H9 (cell line): ENCODE data around the gene GPBP1L1. TPM values are rescaled to one million over a fixed set of nuclear protein-coding genes. Genes with fewer than 3 reads are reported as not detected.

Source experiments
- DNase-seq: peaks from one replicate; pipeline ENCODE4 v3.0.0-alpha.2; 2017
- H2AFZ ChIP-seq: one replicate; pipeline ENCODE4 v1.6.1; 2013; ENCODE audit warnings: mild to moderate bottlenecking, low read length, control low read depth, moderate library complexity
- H2AK5ac ChIP-seq: 2 replicates; pipeline ENCODE4 v1.6.1; 2013; ENCODE audit warnings: low read length, control low read depth, mixed read lengths; ENCODE audit not compliant: insufficient read length
- H2BK120ac ChIP-seq: one replicate; pipeline ENCODE4 v1.6.1; 2013; ENCODE audit warnings: low read depth, mild to moderate bottlenecking, low read length, control low read depth, inconsistent platforms; ENCODE audit not compliant: poor library complexity, severe bottlenecking
- H2BK12ac ChIP-seq: 2 replicates; pipeline ENCODE4 v1.6.1; 2013; ENCODE audit warnings: low read length, control low read depth, mixed read lengths, low read depth; ENCODE audit not compliant: insufficient read length
- H2BK15ac ChIP-seq: 2 replicates; pipeline ENCODE4 v1.6.1; 2013; ENCODE audit warnings: low read depth, low read length, control low read depth
- H2BK20ac ChIP-seq: one replicate; pipeline ENCODE4 v1.6.1; 2013; ENCODE audit warnings: low read depth, mild to moderate bottlenecking, low read length, control low read depth, inconsistent platforms; ENCODE audit not compliant: poor library complexity, severe bottlenecking
- H2BK5ac ChIP-seq: 2 replicates; pipeline ENCODE4 v1.6.1; 2013; ENCODE audit warnings: low read length, control low read depth, mixed read lengths; ENCODE audit not compliant: insufficient read length
- H3K14ac ChIP-seq: 2 replicates; pipeline ENCODE4 v1.6.1; 2013; ENCODE audit warnings: low read length, control low read depth; ENCODE audit not compliant: insufficient read depth
- H3K18ac ChIP-seq: 2 replicates; pipeline ENCODE4 v1.6.1; 2013; ENCODE audit warnings: low read depth, mild to moderate bottlenecking, mixed read lengths, low read length, control low read depth; ENCODE audit not compliant: insufficient read length
- H3K23ac ChIP-seq: 2 replicates; pipeline ENCODE4 v1.6.1; 2013; ENCODE audit warnings: low read length, control low read depth, mixed read lengths, low read depth; ENCODE audit not compliant: insufficient read length
- H3K23me2 ChIP-seq: 2 replicates; pipeline ENCODE4 v1.6.1; 2013; ENCODE audit warnings: low read depth, mild to moderate bottlenecking, mixed read lengths, low read length, control low read depth; ENCODE audit not compliant: insufficient read length, poor library complexity, severe bottlenecking
- H3K27ac ChIP-seq: 2 replicates; pipeline ENCODE4 v1.5.1; 2013; ENCODE audit warnings: low read length, control low read depth, mixed read lengths, low read depth; ENCODE audit not compliant: insufficient read length
- H3K27me3 ChIP-seq: 2 replicates; pipeline ENCODE4 v1.6.1; 2013; ENCODE audit warnings: low read length, control low read depth, inconsistent platforms; ENCODE audit not compliant: insufficient read depth
- H3K4ac ChIP-seq: 2 replicates; pipeline ENCODE4 v1.6.1; 2013; ENCODE audit warnings: low read depth, mild to moderate bottlenecking, control low read depth, inconsistent platforms, low read length, moderate library complexity
- H3K4me1 ChIP-seq: 2 replicates; pipeline ENCODE4 v1.6.1; 2013; ENCODE audit warnings: low read length, control low read depth, inconsistent platforms; ENCODE audit not compliant: insufficient read depth
- H3K4me2 ChIP-seq: 2 replicates; pipeline ENCODE4 v1.6.1; 2013; ENCODE audit warnings: low read length, control low read depth, mixed read lengths; ENCODE audit not compliant: insufficient read length, insufficient read depth
- H3K56ac ChIP-seq: 2 replicates; pipeline ENCODE4 v1.6.1; 2013; ENCODE audit warnings: low read depth, mild to moderate bottlenecking, mixed read lengths, low read length, control low read depth; ENCODE audit not compliant: insufficient read length
- H3K79me1 ChIP-seq: 2 replicates; pipeline ENCODE4 v1.6.1; 2013; ENCODE audit warnings: low read depth, mild to moderate bottlenecking, moderate library complexity, low read length, control low read depth, inconsistent platforms; ENCODE audit not compliant: insufficient read depth, poor library complexity, severe bottlenecking
- H3K79me2 ChIP-seq: 2 replicates; pipeline ENCODE4 v1.6.1; 2013; ENCODE audit warnings: low read length, control low read depth, inconsistent platforms; ENCODE audit not compliant: insufficient read depth
- H3K9ac ChIP-seq: 2 replicates; pipeline ENCODE4 v1.6.1; 2013; ENCODE audit warnings: low read length, control low read depth, mixed read lengths; ENCODE audit not compliant: insufficient read length; ENCODE audit errors: extremely low read depth
- H3K9me3 ChIP-seq: one replicate; pipeline ENCODE4 v1.6.1; 2013; ENCODE audit warnings: low read depth, low read length, inconsistent platforms; ENCODE audit not compliant: control insufficient read depth
- H3T11ph ChIP-seq: one replicate; pipeline ENCODE4 v1.6.1; 2013; ENCODE audit warnings: mild to moderate bottlenecking, low read length, control low read depth, inconsistent platforms
- H4K20me1 ChIP-seq: one replicate; pipeline ENCODE4 v1.6.1; 2013; ENCODE audit not compliant: control insufficient read depth, insufficient read length, insufficient read depth
- H4K5ac ChIP-seq: 2 replicates; pipeline ENCODE4 v1.6.1; 2013; ENCODE audit warnings: low read depth, mild to moderate bottlenecking, mixed read lengths, low read length, control low read depth; ENCODE audit not compliant: insufficient read length
- H4K8ac ChIP-seq: replicated peaks from 2 replicates; pipeline ENCODE4 v1.6.1; 2013; ENCODE audit warnings: low read length, control low read depth, mixed read lengths, low read depth; ENCODE audit not compliant: insufficient read length
- H4K91ac ChIP-seq: 2 replicates; pipeline ENCODE4 v1.6.1; 2013; ENCODE audit warnings: low read depth, mild to moderate bottlenecking, moderate library complexity, mixed read lengths, low read length, control low read depth; ENCODE audit not compliant: insufficient read length
- H3K27ac Mint-ChIP-seq, 3 experiments: 2 replicates in 2 of 3; 3 replicates in 1 of 3; pipeline ENCODE4 v1.8.0; 2020 to 2021; ENCODE audit warnings: mixed read lengths in 3 of 3, mild to moderate bottlenecking in 1 of 3, moderate library complexity in 1 of 3
- H3K27me3 Mint-ChIP-seq: 2 replicates; pipeline ENCODE4 v1.8.0; 2021; ENCODE audit warnings: low read depth, mild to moderate bottlenecking, moderate library complexity, mixed read lengths
- H3K36me3 Mint-ChIP-seq, 3 experiments: 2 replicates in 2 of 3; 3 replicates in 1 of 3; pipeline ENCODE4 v1.8.0; 2020 to 2021; ENCODE audit warnings: low read depth in 3 of 3, mixed read lengths in 3 of 3; ENCODE audit not compliant: insufficient read depth in 1 of 3
- H3K4me1 Mint-ChIP-seq, 2 experiments: 2 replicates each; pipeline ENCODE4 v1.8.0; 2020; ENCODE audit warnings: mixed read lengths in 2 of 2
- H3K4me3 Mint-ChIP-seq, 2 experiments: 2 replicates in 1 of 2; 3 replicates in 1 of 2; pipeline ENCODE4 v1.8.0; 2020 to 2021; ENCODE audit warnings: mild to moderate bottlenecking in 2 of 2, mixed read lengths in 2 of 2, moderate library complexity in 1 of 2
- H3K9me3 Mint-ChIP-seq, 2 experiments: 2 replicates in 1 of 2; 3 replicates in 1 of 2; pipeline ENCODE4 v1.8.0; 2020; ENCODE audit warnings: mild to moderate bottlenecking in 2 of 2, mixed read lengths in 2 of 2, moderate library complexity in 1 of 2
- WGBS: extraction: QIAGEN DNeasy Blood & Tissue Kit; methylation state at CpG from one replicate; pipeline ENCODE4 v1.1.7; 2013; ENCODE audit warnings: missing lambda C conversion rate, low lambda C conversion rate, mixed read lengths; ENCODE audit not compliant: insufficient read length; ENCODE audit errors: extremely low coverage; 5-methylcytosine and 5-hydroxymethylcytosine counted together
- total RNA-seq: library from RNA; stranded (reverse); gene quantifications from 2 replicates; pipeline ENCODE4 v1.2.1, GENCODE V29; 2021
- TF ChIP-seq, protein P1 (sequence below): fragments of 200-600 bp; sonication (generic); conservative IDR thresholded peaks from 3 replicates; pipeline ENCODE4 v1.8.0; 2021; ENCODE audit warnings: antibody characterized with exemption, mild to moderate bottlenecking

Gene GPBP1L1
- total RNA-seq, 1 experiment from 2014 or later = 115 TPM

DNA sequence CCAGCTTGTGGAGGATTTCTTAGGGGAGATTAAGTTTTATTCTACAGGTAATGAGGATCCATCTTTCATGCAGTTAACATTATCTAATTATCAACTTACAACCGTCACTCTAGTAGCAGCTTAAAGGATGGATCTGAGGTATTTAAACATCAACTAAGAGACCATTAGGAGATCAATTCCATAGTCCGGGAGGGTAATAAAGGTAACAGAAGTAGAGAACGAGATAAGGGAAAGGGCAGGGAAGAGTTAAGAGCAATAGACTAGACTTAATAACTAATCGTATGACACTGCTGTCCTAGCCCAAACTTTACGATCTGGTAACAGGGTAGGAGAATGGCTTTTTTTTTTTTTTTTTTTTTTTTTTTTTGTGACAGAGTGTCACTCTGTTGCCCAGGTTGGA is 43.0 kb downstream of the GPBP1L1 start:
- Histone ChIP-seq H4K5ac (no peak overlapping the region), H3K23ac (no peak overlapping the region), H3K56ac (no peak overlapping the region), H3K4ac (no peak overlapping the region), H3K79me2 (no peaks in the 10 kb centered on the region), H3K9ac (no peak overlapping the region), H3K14ac (no peak overlapping the region), H2BK12ac (no peak overlapping the region), H3T11ph (no peak overlapping the region), H2AFZ (no peak overlapping the region), H2AK5ac (no peak overlapping the region), H4K8ac (no peak overlapping the region), H3K4me1 (no peaks in the 10 kb centered on the region), H4K20me1 (no peaks in the 10 kb centered on the region), H3K79me1 (no peaks in the 10 kb centered on the region), H4K91ac (no peak overlapping the region), H2BK20ac (no peak overlapping the region), H2BK5ac (no peak overlapping the region), H3K27me3 (no peaks in the 10 kb centered on the region), H3K27ac (no peak overlapping the region), H3K18ac (no peak overlapping the region), H3K4me2 (no peak overlapping the region), H3K9me3 (no peaks in the 10 kb centered on the region), H2BK15ac (no peak overlapping the region), H3K23me2 (no peaks in the 10 kb centered on the region), H2BK120ac (no peak overlapping the region)
- Mint-ChIP-seq H3K27me3 (no peaks in the 10 kb centered on the region), H3K36me3 (peaks cover 27 to 58% (median 53%) of the 10 kb centered on the region in 3 experiments; a peak in 6 of 7 replicates), H3K4me1 (no peaks in the 10 kb centered on the region), H3K4me3 (no peak overlapping the region), H3K27ac (no peak overlapping the region; a peak in 2 of 7 replicates), H3K9me3 (no peaks in the 10 kb centered on the region)
- TF ChIP-seq, protein P1, sequence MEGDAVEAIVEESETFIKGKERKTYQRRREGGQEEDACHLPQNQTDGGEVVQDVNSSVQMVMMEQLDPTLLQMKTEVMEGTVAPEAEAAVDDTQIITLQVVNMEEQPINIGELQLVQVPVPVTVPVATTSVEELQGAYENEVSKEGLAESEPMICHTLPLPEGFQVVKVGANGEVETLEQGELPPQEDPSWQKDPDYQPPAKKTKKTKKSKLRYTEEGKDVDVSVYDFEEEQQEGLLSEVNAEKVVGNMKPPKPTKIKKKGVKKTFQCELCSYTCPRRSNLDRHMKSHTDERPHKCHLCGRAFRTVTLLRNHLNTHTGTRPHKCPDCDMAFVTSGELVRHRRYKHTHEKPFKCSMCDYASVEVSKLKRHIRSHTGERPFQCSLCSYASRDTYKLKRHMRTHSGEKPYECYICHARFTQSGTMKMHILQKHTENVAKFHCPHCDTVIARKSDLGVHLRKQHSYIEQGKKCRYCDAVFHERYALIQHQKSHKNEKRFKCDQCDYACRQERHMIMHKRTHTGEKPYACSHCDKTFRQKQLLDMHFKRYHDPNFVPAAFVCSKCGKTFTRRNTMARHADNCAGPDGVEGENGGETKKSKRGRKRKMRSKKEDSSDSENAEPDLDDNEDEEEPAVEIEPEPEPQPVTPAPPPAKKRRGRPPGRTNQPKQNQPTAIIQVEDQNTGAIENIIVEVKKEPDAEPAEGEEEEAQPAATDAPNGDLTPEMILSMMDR = no peak
- no CpG with 5 or more reads among the region's 5 CpGs for WGBS
- no peak for DNase-seq
